Activated CD8-positive, alpha-beta memory T cell treated with anti-CD3 and anti-CD28 coated beads for 36 hours (primary cell): ENCODE measurements around the gene TPCN2. TPM values are rescaled to one million over a fixed set of nuclear protein-coding genes. Genes with fewer than 3 reads are reported as not detected.
"Not testable (repeated sequence)": the region's sequence is repeated elsewhere in the genome, so short reads cannot be mapped to it uniquely, and the experiment has no call there.

ENCODE experiments used
- CTCF ChIA-PET: fragments of 350-600 bp; sonication (Branson Sonifier 250); formaldehyde crosslinking; loops from one replicate; lab custom pipeline; 2021; ENCODE audit warnings: antibody characterized with exemption; lab: Charles Lee
- POLR2A ChIA-PET: fragments of 350-600 bp; sonication (Branson Sonifier 250); formaldehyde crosslinking; loops from one replicate; lab custom pipeline; 2021; ENCODE audit warnings: antibody characterized with exemption; lab: Charles Lee
- total RNA-seq, 2 experiments: library from RNA; stranded (reverse); gene quantifications; one replicate each; pipeline ENCODE4 v1.2.3, GENCODE V29; 2021

The TPCN2 gene
- total RNA-seq, result 10 to 100 TPM; 12.7 to 14.4 TPM

- ChIA-PET POLR2A (no interaction called here), CTCF (interaction anchor here (1.8 kb wide), 1 partner anchor 205 kb away, joined by 5 read pairs; no protein-coding TSS in a partner anchor)
Observed at GRCh38 chr11:69048694-69049489, at the start of gene TPCN2. Gene TPCN2, plus strand, starts transcription at chr11:69048932. Its CDS starts 66 bp downstream, at chr11:69048998.

- POLR2A ChIA-PET, result no interaction called here
- CTCF ChIA-PET, result no interaction called here
Observed at GRCh38 chr11:68999093-68999747, 49.5 kb upstream of the TPCN2 start.

- POLR2A ChIA-PET, CTCF ChIA-PET: not testable (repeated sequence)
Observed at GRCh38 chr11:68999748-69000355, 48.9 kb upstream of the TPCN2 start.

- ChIA-PET CTCF (no interaction called here), POLR2A (no interaction called here)
Observed at GRCh38 chr11:69000391-69000790, 48.3 kb upstream of the TPCN2 start.

- ChIA-PET CTCF (no interaction called here), POLR2A (no interaction called here)
Observed at GRCh38 chr11:69000831-69001242, 47.9 kb upstream of the TPCN2 start.

- CTCF ChIA-PET, result interaction anchor here (0.6 kb wide), 1 partner anchor 278 kb away, joined by 3 read pairs; no protein-coding TSS in a partner anchor
Observed at GRCh38 chr11:69001243-69002081, 47.3 kb upstream of the TPCN2 start.

GRCh38 chr11:69002110-69002569 lies 46.6 kb upstream of the TPCN2 start:
- ChIA-PET POLR2A (no interaction called here), CTCF (interaction anchor here (0.6 kb wide), 1 partner anchor 279 kb away, joined by 3 read pairs; no protein-coding TSS in a partner anchor)

More at GRCh38 chr11:69001243-69002081, 47.3 kb upstream of the TPCN2 start:
- POLR2A ChIA-PET, result no interaction called here

- ChIA-PET CTCF (no interaction called here), POLR2A (no interaction called here)
Observed at GRCh38 chr11:69002570-69003231, 46.0 kb upstream of the TPCN2 start.

- ChIA-PET POLR2A (no interaction called here), CTCF (no interaction called here)
Observed at GRCh38 chr11:69003301-69003865, 45.3 kb upstream of the TPCN2 start.

GRCh38 chr11:69003866-69004367 lies 44.8 kb upstream of the TPCN2 start:
- ChIA-PET CTCF (no interaction called here), POLR2A (no interaction called here)

- POLR2A ChIA-PET, result no interaction called here
Observed at GRCh38 chr11:69004411-69005182, 44.1 kb upstream of the TPCN2 start.

GRCh38 chr11:69005183-69005630 lies 43.5 kb upstream of the TPCN2 start:
- POLR2A ChIA-PET, result no interaction called here
- CTCF ChIA-PET, result no interaction called here

More at GRCh38 chr11:69004411-69005182, 44.1 kb upstream of the TPCN2 start:
- CTCF ChIA-PET, result no interaction called here

GRCh38 chr11:69005631-69006368 lies 42.9 kb upstream of the TPCN2 start:
- CTCF ChIA-PET, result no interaction called here

GRCh38 chr11:69006816-69007215 lies 41.9 kb upstream of the TPCN2 start:
- POLR2A ChIA-PET, result no interaction called here
- CTCF ChIA-PET, result no interaction called here

More at GRCh38 chr11:69005631-69006368, 42.9 kb upstream of the TPCN2 start:
- POLR2A ChIA-PET, result no interaction called here

- POLR2A ChIA-PET, result no interaction called here
- CTCF ChIA-PET, result no interaction called here
Observed at GRCh38 chr11:69007975-69008381, 40.8 kb upstream of the TPCN2 start.

GRCh38 chr11:69008737-69009440 lies 39.8 kb upstream of the TPCN2 start:
- POLR2A ChIA-PET, result no interaction called here
- CTCF ChIA-PET, result interaction anchor here (0.6 kb wide), 1 partner anchor 23 kb away, joined by 3 read pairs; no protein-coding TSS in a partner anchor
